HepG2 (cell line): Measurements from ENCODE around the gene C2orf42. TPM values are rescaled to one million over a fixed set of nuclear protein-coding genes. Genes with fewer than 3 reads are reported as not detected.
A peak's percentile ranks its signal among the peaks of the same experiment; 100 is the strongest.

Source experiments
- ATAC-seq: fragments of 200-7000 bp; cut with Tn5 transposase; 3 replicates; pipeline ENCODE4 v1.9.1; 2020; ENCODE audit warnings: mild to moderate bottlenecking, moderate library complexity
- BruUV-seq: library from RNA; stranded (reverse); fragments of 400-500 nt; replicated peaks from 2 replicates; lab custom pipeline; 2021; lab: Mats Ljungman, UMichigan
- CTCF ChIA-PET: fragments of 300-600 bp; formaldehyde crosslinking; extraction: SDS; loops from one replicate; lab custom pipeline; 2021; ENCODE audit warnings: low total read pairs, inconsistent platforms, low intra/inter-chr PET ratio; lab: Yijun Ruan, JAX
- POLR2A ChIA-PET: fragments of 350-600 bp; sonication (Branson Sonifier 250); formaldehyde crosslinking; loops from one replicate; lab custom pipeline; 2020; ENCODE audit warnings: antibody characterized with exemption, inconsistent platforms; lab: Yijun Ruan, JAX
- DNase-seq: peaks from one replicate; pipeline ENCODE4 v3.0.0-alpha.2; 2015; ENCODE audit warnings: low spot score
- FAIRE-seq: peaks from 3 replicates; lab custom pipeline; 2011; peaks lifted over from hg19 to GRCh38; lab: Jason Lieb, UNC
- H2AFZ ChIP-seq: one replicate; pipeline ENCODE4 v1.6.1; 2011; ENCODE audit warnings: low read length, inconsistent platforms
- H3K27ac ChIP-seq: fragments of 300-600 bp; 3 replicates; pipeline ENCODE4 v1.8.0; 2011; ENCODE audit warnings: mixed run types, mild to moderate bottlenecking, mixed read lengths, low read length, inconsistent platforms; ENCODE audit not compliant: insufficient read depth; ENCODE audit errors: extremely low read length
- H3K27me3 ChIP-seq, 2 experiments: fragments of 200-600 bp in 1 of 2; 2 replicates in 1 of 2; 3 replicates in 1 of 2; pipeline versions ENCODE4 v1.6.0 to v1.8.0; 2011; ENCODE audit warnings: low read length in 2 of 2, mild to moderate bottlenecking in 2 of 2, moderate library complexity in 2 of 2, inconsistent platforms in 1 of 2; ENCODE audit not compliant: insufficient read depth in 2 of 2, control insufficient read depth in 1 of 2
- H3K36me3 ChIP-seq, 2 experiments: fragments of 200-600 bp in 1 of 2; replicated peaks in 1 of 2; 2 replicates in 1 of 2; 3 replicates in 1 of 2; pipeline versions ENCODE4 v1.5.1 to v1.8.0; 2011; ENCODE audit warnings: low read length in 2 of 2, inconsistent platforms in 1 of 2; ENCODE audit not compliant: insufficient read depth in 2 of 2, control insufficient read depth in 1 of 2
- H3K4me1 ChIP-seq: 2 replicates; pipeline ENCODE4 v1.5.1; 2012; ENCODE audit warnings: low read length, inconsistent platforms; ENCODE audit not compliant: insufficient read depth
- H3K4me2 ChIP-seq: 2 replicates; pipeline ENCODE4 v1.6.0; 2011; ENCODE audit warnings: low read depth, low read length, inconsistent platforms
- H3K4me3 ChIP-seq, 3 experiments: fragments of 200-600 bp in 1 of 3; sonication (generic), shearing (Covaris generic) in 1 of 3; replicated peaks in 1 of 3; 2 replicates each; pipeline ENCODE4 v1.5.1; 2011 to 2016; ENCODE audit warnings: low read length in 3 of 3, inconsistent platforms in 2 of 3, low read depth in 2 of 3, mild to moderate bottlenecking in 2 of 3, control low read depth in 1 of 3, mixed read lengths in 1 of 3; ENCODE audit not compliant: insufficient read depth in 1 of 3
- H3K79me2 ChIP-seq: one replicate; pipeline ENCODE4 v1.6.1; 2011; ENCODE audit warnings: low read length, inconsistent platforms; ENCODE audit not compliant: insufficient read depth
- H3K9ac ChIP-seq: 2 replicates; pipeline ENCODE4 v1.6.0; 2011; ENCODE audit warnings: mild to moderate bottlenecking, low read depth, low read length, inconsistent platforms; ENCODE audit not compliant: insufficient read depth
- H3K9me3 ChIP-seq: 2 replicates; pipeline ENCODE4 v1.5.1; 2012; ENCODE audit warnings: mild to moderate bottlenecking, low read length
- H4K20me1 ChIP-seq: 2 replicates; pipeline ENCODE4 v1.6.0; 2011; ENCODE audit warnings: inconsistent platforms, mild to moderate bottlenecking, low read length, moderate library complexity; ENCODE audit not compliant: insufficient read depth
- CENPT ChIP-seq: sonication (generic); formaldehyde crosslinking; IDR thresholded peaks from 2 replicates; pipeline ENCODE4 v1.8.0; 2022; ENCODE audit warnings: low read depth, mild to moderate bottlenecking, moderate library complexity, missing genetic modification reagents
- MAFF ChIP-seq: IDR thresholded peaks from 2 replicates; pipeline ENCODE4 v1.6.1; 2011; ENCODE audit warnings: low read depth, low read length, improper control_type of control experiment
- MAFK ChIP-seq, 2 experiments: IDR thresholded peaks in 1 of 2; conservative IDR thresholded peaks in 1 of 2; 2 replicates each; pipeline ENCODE4 v1.6.1; 2011; ENCODE audit warnings: improper control_type of control experiment in 2 of 2, low read length in 2 of 2
- ZNF33B ChIP-seq: sonication (generic); formaldehyde crosslinking; IDR thresholded peaks from 2 replicates; pipeline ENCODE4 v1.5.1; 2020; ENCODE audit warnings: mild to moderate bottlenecking, missing genetic modification reagents
- WGBS: methylation state at CpG from one replicate; pipeline ENCODE4 v1.1.6; 2017; ENCODE audit warnings: low lambda C conversion rate; 5-methylcytosine and 5-hydroxymethylcytosine counted together
- in situ Hi-C: cut with HindIII; loops from 2 replicates; pipeline ENCODE4 v1.10.0; 2017; ENCODE audit warnings: low pct_unique_long_range_greater_than_20kb; ENCODE audit not compliant: extremely low pct_ligation_motif_present
- intact Hi-C: fragments of 100-400 bp; cut with micrococcal nuclease; formaldehyde crosslinking; loops from one replicate; pipeline ENCODE4 v1.10.0; 2022; ENCODE audit not compliant: unreplicated experiment
- polyA plus RNA-seq, 8 experiments: library from polyadenylated mRNA; depleted of rRNA in 3 of 8; stranded (reverse) in 7 of 8; unstranded in 1 of 8; fragments of >200 nt; fragmentation: Illumina TruSeq in 4 of 8; extraction: Trizol in 4 of 8; gene quantifications; 2 replicates each; pipeline versions ENCODE4 v1.2.1 to v1.2.3, GENCODE V29; 2011 to 2016; ENCODE audit warnings: low read depth in 4 of 8, missing spikeins in 1 of 8, mixed read lengths in 1 of 8; ENCODE audit not compliant: insufficient read depth in 1 of 8
- total RNA-seq, 5 experiments: library from RNA; depleted of rRNA; stranded (reverse); fragments of >200 nt; fragmentation: Illumina TruSeq; extraction: Trizol; gene quantifications; 2 replicates each; pipeline ENCODE4 v1.2.3, GENCODE V29; 2016; ENCODE audit warnings: low read depth in 1 of 5
- TF ChIP-seq, protein P1 (sequence below): sonication (generic); formaldehyde crosslinking; IDR thresholded peaks from 2 replicates; pipeline ENCODE4 v1.4.0; 2020; ENCODE audit warnings: low read depth, missing genetic modification reagents

C2orf42 gene
- total and polyA plus RNA-seq, 2 of the 13 experiments (the other 11 are each of a cell fraction or from before 2014, with no cell fraction given), result 9.3 to 9.9 TPM

DNA sequence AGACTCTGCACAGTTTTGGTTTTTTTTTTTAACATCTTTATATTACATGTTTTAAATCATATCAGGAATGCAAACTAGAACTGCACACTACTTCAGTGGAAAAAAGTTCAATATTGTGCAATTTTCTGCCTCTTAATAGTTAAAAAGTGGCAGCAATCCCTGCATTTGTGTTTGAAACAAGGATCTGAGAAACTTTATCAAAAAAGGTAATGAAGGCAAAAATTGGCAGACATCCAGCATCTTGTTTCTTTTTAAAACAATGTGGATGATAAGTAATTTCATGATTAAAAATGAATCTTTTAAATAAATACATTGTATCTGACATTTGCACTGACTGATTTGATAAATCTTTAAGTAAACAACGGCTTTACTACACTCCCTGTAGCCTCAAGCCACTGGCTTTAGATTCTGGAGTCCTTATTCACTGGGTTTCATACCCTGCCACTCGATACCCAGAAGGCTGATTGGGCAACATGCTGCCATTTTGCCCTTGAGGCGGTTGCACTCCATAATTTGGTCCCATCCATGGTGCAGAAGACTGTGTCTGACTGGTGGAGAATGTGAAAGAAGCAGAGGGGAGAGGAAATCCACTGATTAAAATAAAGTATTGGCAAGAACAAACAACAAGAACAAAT, 21.6 kb upstream of the C2orf42 start (continued):
- TF ChIP-seq CENPT (CRISPR knock-in tag) (no peak), ZNF33B (CRISPR knock-in tag) (no peak)
- TF ChIP-seq, all 625 proteins: peak for 2

- Histone ChIP-seq H3K9ac (no peak overlapping the region), H4K20me1 (no peaks in the 10 kb centered on the region), H3K4me3 (no peak overlapping the region), H2AFZ (no peak overlapping the region), H3K27me3 (no peaks in the 10 kb centered on the region), H3K4me1 (no peaks in the 10 kb centered on the region), H3K79me2 (no peaks in the 10 kb centered on the region), H3K36me3 (peaks cover 10 to 47% of the 10 kb centered on the region in 2 experiments), H3K4me2 (no peak overlapping the region), H3K27ac (no peak overlapping the region), H3K9me3 (no peaks in the 10 kb centered on the region)
- WGBS, result 98% methylated on average over 2 of the region's 2 CpGs
- FAIRE-seq (no peak), ATAC-seq (no peak), DNase-seq (no peak)
- in situ Hi-C loops (no loop called here), intact Hi-C loops (no loop called here)
- ChIA-PET CTCF (no interaction called here), POLR2A (interaction anchor here (1.2 kb wide), 1 partner anchor 21 kb away, joined by 3 read pairs; the partner anchor contains the start of gene C2orf42)
- TF ChIP-seq MAFF, result 0 out of 2 replicates have a peak, but pooled peaks have one; percentile 11
- TF ChIP-seq, protein P1, sequence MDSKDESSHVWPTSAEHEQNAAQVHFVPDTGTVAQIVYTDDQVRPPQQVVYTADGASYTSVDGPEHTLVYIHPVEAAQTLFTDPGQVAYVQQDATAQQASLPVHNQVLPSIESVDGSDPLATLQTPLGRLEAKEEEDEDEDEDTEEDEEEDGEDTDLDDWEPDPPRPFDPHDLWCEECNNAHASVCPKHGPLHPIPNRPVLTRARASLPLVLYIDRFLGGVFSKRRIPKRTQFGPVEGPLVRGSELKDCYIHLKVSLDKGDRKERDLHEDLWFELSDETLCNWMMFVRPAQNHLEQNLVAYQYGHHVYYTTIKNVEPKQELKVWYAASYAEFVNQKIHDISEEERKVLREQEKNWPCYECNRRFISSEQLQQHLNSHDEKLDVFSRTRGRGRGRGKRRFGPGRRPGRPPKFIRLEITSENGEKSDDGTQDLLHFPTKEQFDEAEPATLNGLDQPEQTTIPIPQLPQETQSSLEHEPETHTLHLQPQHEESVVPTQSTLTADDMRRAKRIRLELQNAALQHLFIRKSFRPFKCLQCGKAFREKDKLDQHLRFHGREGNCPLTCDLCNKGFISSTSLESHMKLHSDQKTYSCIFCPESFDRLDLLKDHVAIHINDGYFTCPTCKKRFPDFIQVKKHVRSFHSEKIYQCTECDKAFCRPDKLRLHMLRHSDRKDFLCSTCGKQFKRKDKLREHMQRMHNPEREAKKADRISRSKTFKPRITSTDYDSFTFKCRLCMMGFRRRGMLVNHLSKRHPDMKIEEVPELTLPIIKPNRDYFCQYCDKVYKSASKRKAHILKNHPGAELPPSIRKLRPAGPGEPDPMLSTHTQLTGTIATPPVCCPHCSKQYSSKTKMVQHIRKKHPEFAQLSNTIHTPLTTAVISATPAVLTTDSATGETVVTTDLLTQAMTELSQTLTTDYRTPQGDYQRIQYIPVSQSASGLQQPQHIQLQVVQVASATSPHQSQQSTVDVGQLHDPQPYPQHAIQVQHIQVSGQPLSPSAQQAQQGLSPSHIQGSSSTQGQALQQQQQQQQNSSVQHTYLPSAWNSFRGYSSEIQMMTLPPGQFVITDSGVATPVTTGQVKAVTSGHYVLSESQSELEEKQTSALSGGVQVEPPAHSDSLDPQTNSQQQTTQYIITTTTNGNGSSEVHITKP (CRISPR knock-in tag), result no peak
- TF ChIP-seq MAFK (conservative IDR thresholded peaks at IDR 0.05 in 1 of 2, IDR thresholded peaks at IDR 0.05 in 1 of 2; ENCODE audit: low read length in 2 of 2), result peak; percentile 26 to 33; a peak in 2 of 4 replicates
- no TSS peak for BruUV-seq
These were observed 20.8 kb upstream of the C2orf42 start for GRCh38 chr2:70211595-70211994.
